Astrocyte (in vitro differentiated cells and primary cell): ENCODE data around the gene SMIM35. TPM values are rescaled to one million over a fixed set of nuclear protein-coding genes. Genes with fewer than 3 reads are reported as not detected.

Experiments used
- DNase-seq: peaks from one replicate; pipeline ENCODE4 v3.0.0-alpha.2; 2010; ENCODE audit warnings: low read depth
- FAIRE-seq: peaks from 2 replicates; lab custom pipeline; 2011; peaks lifted over from hg19 to GRCh38; lab: Jason Lieb, UNC
- H2AFZ ChIP-seq: 2 replicates; pipeline ENCODE4 v1.6.0; 2012; ENCODE audit warnings: low read depth, low read length, inconsistent platforms
- H3K27ac ChIP-seq: 2 replicates; pipeline ENCODE4 v1.5.1; 2011; ENCODE audit warnings: low read depth, low read length, inconsistent platforms
- H3K27me3 ChIP-seq: 2 replicates; pipeline ENCODE4 v1.6.0; 2011; ENCODE audit warnings: low read length, inconsistent platforms; ENCODE audit not compliant: insufficient read depth
- H3K36me3 ChIP-seq: 2 replicates; pipeline ENCODE4 v1.5.1; 2011; ENCODE audit warnings: low read length, inconsistent platforms; ENCODE audit not compliant: insufficient read depth
- H3K4me1 ChIP-seq: 2 replicates; pipeline ENCODE4 v1.5.1; 2011; ENCODE audit warnings: low read length, inconsistent platforms; ENCODE audit not compliant: insufficient read depth
- H3K4me2 ChIP-seq: 2 replicates; pipeline ENCODE4 v1.6.0; 2012; ENCODE audit warnings: low read length, inconsistent platforms
- H3K4me3 ChIP-seq: 2 replicates; pipeline ENCODE4 v1.5.1; 2011; ENCODE audit warnings: low read depth, mild to moderate bottlenecking, low read length, inconsistent platforms; ENCODE audit not compliant: insufficient read depth
- H3K79me2 ChIP-seq: 2 replicates; pipeline ENCODE4 v1.6.0; 2012; ENCODE audit warnings: mild to moderate bottlenecking, low read length, inconsistent platforms; ENCODE audit not compliant: insufficient read depth
- H3K9ac ChIP-seq: 2 replicates; pipeline ENCODE4 v1.6.0; 2012; ENCODE audit warnings: mild to moderate bottlenecking, low read length, inconsistent platforms
- H3K9me3 ChIP-seq: 2 replicates; pipeline ENCODE4 v1.5.1; 2012; ENCODE audit warnings: low read depth, mild to moderate bottlenecking, low read length, inconsistent platforms; ENCODE audit not compliant: insufficient read depth
- H4K20me1 ChIP-seq: 2 replicates; pipeline ENCODE4 v1.6.0; 2012; ENCODE audit warnings: low read length, inconsistent platforms; ENCODE audit not compliant: insufficient read depth
- H3K27ac Mint-ChIP-seq: one replicate; pipeline ENCODE4 v1.8.0; 2021; ENCODE audit warnings: mild to moderate bottlenecking, mixed read lengths; ENCODE audit not compliant: unreplicated experiment
- H3K27me3 Mint-ChIP-seq: one replicate; pipeline ENCODE4 v1.8.0; 2021; ENCODE audit warnings: low read depth, mixed read lengths; ENCODE audit not compliant: unreplicated experiment
- H3K36me3 Mint-ChIP-seq: one replicate; pipeline ENCODE4 v1.8.0; 2021; ENCODE audit warnings: low read depth, mixed read lengths; ENCODE audit not compliant: unreplicated experiment
- H3K4me1 Mint-ChIP-seq: one replicate; pipeline ENCODE4 v1.8.0; 2021; ENCODE audit warnings: low read depth, mixed read lengths; ENCODE audit not compliant: unreplicated experiment
- H3K4me3 Mint-ChIP-seq: one replicate; pipeline ENCODE4 v1.8.0; 2021; ENCODE audit warnings: mild to moderate bottlenecking, moderate library complexity, mixed read lengths; ENCODE audit not compliant: unreplicated experiment
- H3K9me3 Mint-ChIP-seq: one replicate; pipeline ENCODE4 v1.8.0; 2021; ENCODE audit warnings: mild to moderate bottlenecking, mixed read lengths; ENCODE audit not compliant: unreplicated experiment
- CTCF ChIP-seq: IDR thresholded peaks from 2 replicates; pipeline ENCODE4 v1.5.1; 2011; ENCODE audit warnings: low read depth, mild to moderate bottlenecking, inconsistent platforms, low read length, moderate library complexity; ENCODE audit not compliant: insufficient read depth
- EZH2 ChIP-seq: IDR thresholded peaks from 2 replicates; pipeline ENCODE4 v1.6.1; 2012; ENCODE audit warnings: mild to moderate bottlenecking, low read length, inconsistent platforms; ENCODE audit not compliant: insufficient read depth
- total RNA-seq: library from RNA; stranded (reverse); gene quantifications from 2 replicates; pipeline ENCODE4 v1.2.1, GENCODE V29; 2021

SMIM35 gene
- total RNA-seq, 1 donor from 2014 or later: not detected

DNA sequence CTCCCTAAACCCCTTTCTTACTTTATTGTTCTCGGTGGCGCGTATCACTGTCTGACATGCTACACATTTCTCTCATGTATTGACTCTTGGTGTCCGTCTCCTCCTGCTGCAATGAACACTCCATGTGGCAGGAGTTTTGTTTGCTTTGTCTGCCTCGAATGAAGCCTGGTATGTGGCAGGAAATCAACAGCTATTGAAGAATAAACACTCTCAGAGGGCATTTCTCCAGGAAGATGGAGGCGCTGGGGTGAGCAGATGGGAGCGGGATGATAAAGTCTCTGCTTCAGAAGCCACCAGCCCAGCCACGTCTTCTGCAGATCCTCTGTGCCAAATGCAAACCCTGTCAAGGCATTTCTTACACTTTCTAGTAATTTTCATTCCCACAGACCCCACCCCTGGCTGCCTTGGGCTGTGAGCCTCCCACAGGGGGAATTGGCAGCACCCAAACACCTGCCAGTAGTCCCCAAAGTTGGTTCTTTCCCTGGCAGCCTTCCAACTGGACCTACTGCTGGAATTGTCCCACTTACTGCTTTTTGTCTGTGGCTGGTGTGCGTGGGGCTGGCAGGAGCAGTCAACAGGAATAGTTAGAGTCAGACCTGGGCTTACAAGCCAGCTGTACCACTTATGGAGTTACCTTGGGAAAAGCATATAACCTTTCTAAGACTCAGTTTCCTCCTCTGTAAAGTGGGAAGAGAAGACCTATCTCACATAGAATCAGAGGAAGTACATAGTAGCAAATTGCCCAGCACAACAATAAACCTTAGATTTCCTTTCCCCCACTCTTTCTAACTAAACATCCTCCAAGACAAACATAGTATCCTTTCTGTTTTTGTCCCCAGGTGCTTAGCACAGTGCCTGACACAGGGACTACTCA, 113.9 kb downstream of the SMIM35 start:
- H2AFZ ChIP-seq: no peak overlapping the region
- Mint-ChIP-seq H3K4me3 (no peak overlapping the region), H3K27me3 (peaks cover 24% of the 10 kb centered on the region), H3K9me3 (peaks cover 5% of the 10 kb centered on the region), H3K4me1 (peaks cover 9% of the 10 kb centered on the region), H3K27ac (no peak overlapping the region), H3K36me3 (no peaks in the 10 kb centered on the region)
- H3K27ac ChIP-seq: no peak overlapping the region
- no peaks in the 10 kb centered on the region for H3K79me2 ChIP-seq
- no peaks in the 10 kb centered on the region for H3K36me3 ChIP-seq
- no peak overlapping the region for H3K4me3 ChIP-seq
- no peaks in the 10 kb centered on the region for H3K9me3 ChIP-seq
- H4K20me1 ChIP-seq: no peaks in the 10 kb centered on the region
- TF ChIP-seq EZH2: no peak
- TF ChIP-seq CTCF: no peak
- FAIRE-seq (no peak), DNase-seq (no peak)
- H3K27me3 ChIP-seq: peaks cover 6% of the 10 kb centered on the region
- H3K4me2 ChIP-seq: no peak overlapping the region
- peaks cover 3% of the 10 kb centered on the region for H3K4me1 ChIP-seq
- no peak overlapping the region for H3K9ac ChIP-seq

- Histone ChIP-seq H3K36me3 (no peaks in the 10 kb centered on the region), H3K4me1 (peaks cover 3% of the 10 kb centered on the region), H3K79me2 (no peaks in the 10 kb centered on the region), H2AFZ (no peak overlapping the region), H3K27ac (no peak overlapping the region), H4K20me1 (no peaks in the 10 kb centered on the region), H3K9ac (no peak overlapping the region), H3K9me3 (no peaks in the 10 kb centered on the region), H3K4me3 (no peak overlapping the region), H3K4me2 (no peak overlapping the region), H3K27me3 (peaks cover 6% of the 10 kb centered on the region)
- DNase-seq: no peak
- no peaks in the 10 kb centered on the region for H3K9me3 Mint-ChIP-seq
- no peak for FAIRE-seq
- H3K27ac Mint-ChIP-seq: no peak overlapping the region
- peaks cover 18% of the 10 kb centered on the region for H3K27me3 Mint-ChIP-seq
- peaks cover 9% of the 10 kb centered on the region for H3K4me1 Mint-ChIP-seq
- no peak overlapping the region for H3K4me3 Mint-ChIP-seq
- TF ChIP-seq CTCF: no peak
- no peak for TF ChIP-seq EZH2
- H3K36me3 Mint-ChIP-seq: no peaks in the 10 kb centered on the region
Observed at GRCh38 chr11:117972044-117972443, 114.7 kb downstream of the SMIM35 start.
